HG03457 (cell line): ENCODE data around the gene CFAP221.

Experiments used
- ATAC-seq: cut with Tn5 transposase; IDR thresholded peaks from one replicate; pipeline ENCODE4 v1.9.1; 2021; ENCODE audit warnings: moderate number of reproducible peaks; ENCODE audit not compliant: unreplicated experiment

The CFAP221 gene

GRCh38 chr2:119678021-119678656 is 133.9 kb downstream of the CFAP221 start:
- ATAC-seq = no peak

- ATAC-seq = no peak
These were observed 135.2 kb downstream of the CFAP221 start for GRCh38 chr2:119679526-119679837.

GRCh38 chr2:119679846-119680245 is 135.6 kb downstream of the CFAP221 start:
- no peak for ATAC-seq

- ATAC-seq = no peak
These were observed 136.4 kb downstream of the CFAP221 start for GRCh38 chr2:119680457-119681202.

- no peak for ATAC-seq
These were observed 137.1 kb downstream of the CFAP221 start for GRCh38 chr2:119681203-119681867.

- no peak for ATAC-seq
These were observed 137.6 kb downstream of the CFAP221 start for GRCh38 chr2:119681868-119682220.

- ATAC-seq = no peak
These were observed 138.3 kb downstream of the CFAP221 start for GRCh38 chr2:119682578-119682977.

- ATAC-seq = no peak
These were observed 138.9 kb downstream of the CFAP221 start for GRCh38 chr2:119683074-119683712.

GRCh38 chr2:119683713-119684443 is 139.6 kb downstream of the CFAP221 start:
- no peak for ATAC-seq

GRCh38 chr2:119684518-119684917 is 140.3 kb downstream of the CFAP221 start:
- no peak for ATAC-seq

GRCh38 chr2:119688616-119689015 is 144.4 kb downstream of the CFAP221 start:
- ATAC-seq = no peak

GRCh38 chr2:119689218-119689617 is 145.0 kb downstream of the CFAP221 start:
- ATAC-seq = no peak

GRCh38 chr2:119691189-119691588 is 146.9 kb downstream of the CFAP221 start:
- ATAC-seq = no peak

- no peak for ATAC-seq
These were observed 147.5 kb downstream of the CFAP221 start for GRCh38 chr2:119691651-119692245.

GRCh38 chr2:119692310-119692709 is 148.1 kb downstream of the CFAP221 start:
- ATAC-seq = no peak

- no peak for ATAC-seq
These were observed 148.7 kb downstream of the CFAP221 start for GRCh38 chr2:119692954-119693353.

GRCh38 chr2:119693567-119693966 is 149.3 kb downstream of the CFAP221 start:
- ATAC-seq = no peak

- no peak for ATAC-seq
These were observed 149.7 kb downstream of the CFAP221 start for GRCh38 chr2:119693967-119694366.

GRCh38 chr2:119694470-119694844 is 150.2 kb downstream of the CFAP221 start:
- no peak for ATAC-seq

- ATAC-seq = no peak
These were observed 150.7 kb downstream of the CFAP221 start for GRCh38 chr2:119694845-119695521.
